OCI-LY7 (cell line): ENCODE results near the gene SPATA4.

ENCODE experiments used
- CTCF ChIP-seq: fragments of 200-600 bp; sonication (generic); conservative IDR thresholded peaks from 2 replicates; pipeline ENCODE4 v1.5.1; 2014; ENCODE audit warnings: mild to moderate bottlenecking, antibody characterized with exemption, low read length, moderate library complexity, mixed read lengths
- EZH2phosphoT487 ChIP-seq: fragments of 200-600 bp; sonication (generic); IDR thresholded peaks from 2 replicates; pipeline ENCODE4 v1.6.1; 2018; ENCODE audit warnings: low read depth, borderline replicate concordance, mild to moderate bottlenecking, mixed run types, antibody characterized with exemption, low read length, moderate library complexity, mixed read lengths

GRCh38 chr4:176186671-176187395 is 8.6 kb downstream of the SPATA4 start:
- TF ChIP-seq CTCF (no peak), EZH2phosphoT487 (no peak)
